ENCODE measurements around the gene CCSER2. TPM values are rescaled to one million over a fixed set of nuclear protein-coding genes. Genes with fewer than 3 reads are reported as not detected.

CCSER2 gene
- total RNA-seq, 1 experiment from 2014 or later = 56.6 TPM

GRCh38 chr10:84390364-84390763 lies 62.0 kb downstream of the CCSER2 start:
- no peak overlapping the region for H3K27ac ChIP-seq
- no peaks in the 10 kb centered on the region for H3K4me1 ChIP-seq (replicated peaks; ENCODE audit: insufficient read depth)
- POLR2A ChIA-PET (ENCODE audit: unreplicated experiment) = no interaction called here
- no peak for DNase-seq
- H3K4me3 ChIP-seq = no peak overlapping the region
- no peaks in the 10 kb centered on the region for H3F3A ChIP-seq (ENCODE audit: insufficient read depth, low read depth)
- no TSS peak for BruUV-seq (replicated peaks)
- no peaks in the 10 kb centered on the region; the same call in 1 of the 2 replicates for H3K9me2 ChIP-seq (ENCODE audit: insufficient read depth)
- 0 out of 2 replicates have a peak, but pooled peaks cover 3% of the 10 kb centered on the region for H3K36me3 ChIP-seq (ENCODE audit: low read depth)
- H3K4me2 ChIP-seq = no peak overlapping the region
- H4K20me1 ChIP-seq (ENCODE audit: insufficient read depth) = no peaks in the 10 kb centered on the region
- no peak overlapping the region for H2AFZ ChIP-seq
- H3K27me3 ChIP-seq (ENCODE audit: insufficient read depth, low read depth) = no peaks in the 10 kb centered on the region
- intact Hi-C loops (cut with micrococcal nuclease; ENCODE audit: unreplicated experiment) = no loop called here
- H3K9me3 ChIP-seq (ENCODE audit: insufficient read depth, low read depth) = peaks cover 4% of the 10 kb centered on the region; the same call in 1 of the 2 replicates
- H3K79me2 ChIP-seq (ENCODE audit: low read depth) = no peaks in the 10 kb centered on the region
- no peak for TF ChIP-seq EZH2 (IDR thresholded peaks at IDR 0.05; ENCODE audit: low read depth)
- TF ChIP-seq CTCF (conservative IDR thresholded peaks at IDR 0.05) = no peak
- CTCF ChIA-PET = no interaction called here

- intact Hi-C loops (cut with micrococcal nuclease; ENCODE audit: unreplicated experiment) = no loop called here
- Histone ChIP-seq H3K79me2 (ENCODE audit: low read depth) (no peaks in the 10 kb centered on the region), H3K9me2 (ENCODE audit: insufficient read depth) (no peaks in the 10 kb centered on the region; the same call in 1 of the 2 replicates), H3K4me3 (no peak overlapping the region), H4K20me1 (ENCODE audit: insufficient read depth) (no peaks in the 10 kb centered on the region), H3K27me3 (ENCODE audit: insufficient read depth, low read depth) (no peaks in the 10 kb centered on the region), H3K4me2 (no peak overlapping the region), H3K9me3 (ENCODE audit: insufficient read depth, low read depth) (no peaks in the 10 kb centered on the region), H3K36me3 (ENCODE audit: low read depth) (0 out of 2 replicates have a peak, but pooled peaks cover 3% of the 10 kb centered on the region), H3F3A (ENCODE audit: insufficient read depth, low read depth) (no peaks in the 10 kb centered on the region), H3K4me1 (replicated peaks; ENCODE audit: insufficient read depth) (no peaks in the 10 kb centered on the region), H3K27ac (no peak overlapping the region), H2AFZ (no peak overlapping the region)
- ChIA-PET POLR2A (ENCODE audit: unreplicated experiment) (no interaction called here), CTCF (no interaction called here)
- no peak for DNase-seq
- BruUV-seq (replicated peaks) = no TSS peak
- TF ChIP-seq CTCF (conservative IDR thresholded peaks at IDR 0.05) = no peak
Observed at GRCh38 chr10:84391326-84391725, 62.9 kb downstream of the CCSER2 start.

- intact Hi-C loops (cut with micrococcal nuclease; ENCODE audit: unreplicated experiment) = no loop called here
- Histone ChIP-seq H3K9me2 (ENCODE audit: insufficient read depth) (no peaks in the 10 kb centered on the region; the same call in 1 of the 2 replicates), H3K4me3 (no peak overlapping the region), H3K36me3 (ENCODE audit: low read depth) (0 out of 2 replicates have a peak, but pooled peaks cover 3% of the 10 kb centered on the region), H3F3A (ENCODE audit: insufficient read depth, low read depth) (no peaks in the 10 kb centered on the region), H3K4me1 (replicated peaks; ENCODE audit: insufficient read depth) (no peaks in the 10 kb centered on the region), H3K79me2 (ENCODE audit: low read depth) (no peaks in the 10 kb centered on the region), H2AFZ (no peak overlapping the region), H4K20me1 (ENCODE audit: insufficient read depth) (no peaks in the 10 kb centered on the region), H3K4me2 (no peak overlapping the region), H3K27me3 (ENCODE audit: insufficient read depth, low read depth) (no peaks in the 10 kb centered on the region), H3K27ac (no peak overlapping the region), H3K9me3 (ENCODE audit: insufficient read depth, low read depth) (no peaks in the 10 kb centered on the region)
- no TSS peak for BruUV-seq (replicated peaks)
- ChIA-PET POLR2A (ENCODE audit: unreplicated experiment) (interaction anchor here (0.7 kb wide), 1 partner anchor 118 kb away, joined by 3 read pairs; no protein-coding TSS in a partner anchor), CTCF (no interaction called here)
- TF ChIP-seq EZH2 (IDR thresholded peaks at IDR 0.05; ENCODE audit: low read depth) (no peak), CTCF (conservative IDR thresholded peaks at IDR 0.05) (no peak)
- DNase-seq = no peak
Observed at GRCh38 chr10:84392181-84392580, 63.8 kb downstream of the CCSER2 start.
